SJCRH30 (cell line): ENCODE results near the gene EFCAB7. TPM values are rescaled to one million over a fixed set of nuclear protein-coding genes. Genes with fewer than 3 reads are reported as not detected.
A peak's percentile ranks its signal among the peaks of the same experiment; 100 is the strongest.

Experiments
- DNase-seq, 2 experiments: peaks; one replicate each; pipeline ENCODE4 v3.0.0-alpha.2; 2015 to 2020
- H3K27ac ChIP-seq: fragments of 250-450 bp; sonication (Bioruptor Pico); 2 replicates; pipeline ENCODE4 v1.5.1; 2020; ENCODE audit warnings: mild to moderate bottlenecking, moderate library complexity
- H3K27me3 ChIP-seq: fragments of 250-450 bp; sonication (Bioruptor Pico); 2 replicates; pipeline ENCODE4 v1.5.1; 2020; ENCODE audit warnings: mild to moderate bottlenecking, moderate library complexity
- H3K36me3 ChIP-seq: fragments of 250-450 bp; sonication (Bioruptor Pico); 2 replicates; pipeline ENCODE4 v1.5.1; 2020; ENCODE audit warnings: mild to moderate bottlenecking, moderate library complexity
- H3K4me1 ChIP-seq: fragments of 250-450 bp; sonication (Bioruptor Pico); 2 replicates; pipeline ENCODE4 v1.5.1; 2020; ENCODE audit warnings: mild to moderate bottlenecking, moderate library complexity
- H3K4me3 ChIP-seq: fragments of 250-450 bp; sonication (Bioruptor Pico); 2 replicates; pipeline ENCODE4 v1.5.1; 2020; ENCODE audit warnings: mild to moderate bottlenecking, moderate library complexity
- H3K9me3 ChIP-seq: fragments of 250-450 bp; sonication (Bioruptor Pico); replicated peaks from 2 replicates; pipeline ENCODE4 v1.5.1; 2020; ENCODE audit warnings: mild to moderate bottlenecking, moderate library complexity
- total RNA-seq: library from RNA; depleted of rRNA; stranded (reverse); fragments of >200 nt; shearing (Covaris generic); gene quantifications from 2 replicates; pipeline ENCODE4 v1.2.3, GENCODE V29; 2014; rRNA removed

Gene EFCAB7
- 12.1 and 15.5 TPM in 2 replicates for total RNA-seq

GRCh38 chr1:63522891-63523728 lies at the start of gene EFCAB7, which contains the start of gene ITGB3BP:
EFCAB7 (plus strand) TSS chr1:63523525; CDS start chr1:63525573, 2,048 bp downstream.
ITGB3BP (minus strand) TSS chr1:63523225; CDS start chr1:63523133, 92 bp downstream.
- peak; percentile 97 to 99 for DNase-seq

GRCh38 chr1:63475761-63476160 lies 47.6 kb upstream of the EFCAB7 start:
- Histone ChIP-seq H3K27me3 (no peaks in the 10 kb centered on the region), H3K9me3 (peaks cover 7% of the 10 kb centered on the region; the same call in 1 of the 2 replicates), H3K36me3 (peaks cover 28% of the 10 kb centered on the region), H3K27ac (no peak overlapping the region), H3K4me1 (no peaks in the 10 kb centered on the region), H3K4me3 (no peak overlapping the region)
- DNase-seq, result no peak

More at GRCh38 chr1:63522891-63523728, at the start of gene EFCAB7, which contains the start of gene ITGB3BP:
- Histone ChIP-seq H3K27me3 (no peaks in the 10 kb centered on the region), H3K4me1 (0 out of 2 replicates have a peak, but pooled peaks cover 6% of the 10 kb centered on the region), H3K9me3 (no peaks in the 10 kb centered on the region), H3K27ac (peak within 1 kb of the TSS; percentile 67), H3K36me3 (peaks cover 8% of the 10 kb centered on the region; the same call in 1 of the 2 replicates), H3K4me3 (peak within 1 kb of the TSS; percentile 84)

- Histone ChIP-seq H3K27ac (no peak overlapping the region), H3K9me3 (peaks cover 5% of the 10 kb centered on the region; the same call in 1 of the 2 replicates), H3K4me3 (no peak overlapping the region), H3K36me3 (peaks cover 30% of the 10 kb centered on the region), H3K4me1 (no peaks in the 10 kb centered on the region), H3K27me3 (no peaks in the 10 kb centered on the region)
- no peak for DNase-seq
Observed at GRCh38 chr1:63480057-63480456, 43.3 kb upstream of the EFCAB7 start.

GRCh38 chr1:63486629-63487028 lies 36.7 kb upstream of the EFCAB7 start:
- no peak overlapping the region for H3K4me3 ChIP-seq
- H3K9me3 ChIP-seq, result no peaks in the 10 kb centered on the region
- H3K27ac ChIP-seq, result no peak overlapping the region
- no peaks in the 10 kb centered on the region for H3K27me3 ChIP-seq
- H3K4me1 ChIP-seq, result no peaks in the 10 kb centered on the region
- peaks cover 22% of the 10 kb centered on the region for H3K36me3 ChIP-seq
- DNase-seq, result no peak

GRCh38 chr1:63487336-63488065 lies 35.8 kb upstream of the EFCAB7 start:
- Histone ChIP-seq H3K27me3 (no peaks in the 10 kb centered on the region), H3K36me3 (peaks cover 22% of the 10 kb centered on the region), H3K9me3 (no peaks in the 10 kb centered on the region), H3K4me1 (no peaks in the 10 kb centered on the region), H3K4me3 (no peak overlapping the region), H3K27ac (no peak overlapping the region)
- DNase-seq, result no peak

- Histone ChIP-seq H3K9me3 (no peaks in the 10 kb centered on the region), H3K36me3 (peaks cover 33% of the 10 kb centered on the region), H3K4me1 (no peaks in the 10 kb centered on the region), H3K27me3 (no peaks in the 10 kb centered on the region), H3K4me3 (no peak overlapping the region), H3K27ac (no peak overlapping the region)
- no peak for DNase-seq
Observed at GRCh38 chr1:63497577-63497976, 25.7 kb upstream of the EFCAB7 start.

GRCh38 chr1:63498106-63498505 lies 25.2 kb upstream of the EFCAB7 start:
- no peak overlapping the region for H3K4me3 ChIP-seq
- H3K9me3 ChIP-seq, result 0 out of 2 replicates have a peak, but pooled peaks cover 2% of the 10 kb centered on the region
- DNase-seq, result no peak
- H3K27me3 ChIP-seq, result no peaks in the 10 kb centered on the region
- H3K4me1 ChIP-seq, result no peaks in the 10 kb centered on the region
- H3K36me3 ChIP-seq, result peaks cover 33% of the 10 kb centered on the region
- no peak overlapping the region for H3K27ac ChIP-seq

- DNase-seq, result no peak
- Histone ChIP-seq H3K4me3 (no peak overlapping the region), H3K9me3 (peaks cover 8% of the 10 kb centered on the region; the same call in 1 of the 2 replicates), H3K4me1 (no peaks in the 10 kb centered on the region), H3K36me3 (peaks cover 41% of the 10 kb centered on the region), H3K27ac (no peak overlapping the region), H3K27me3 (no peaks in the 10 kb centered on the region)
Observed at GRCh38 chr1:63501256-63501655, 22.1 kb upstream of the EFCAB7 start.

GRCh38 chr1:63506782-63507181 lies 16.5 kb upstream of the EFCAB7 start:
- Histone ChIP-seq H3K27ac (no peak overlapping the region), H3K27me3 (no peaks in the 10 kb centered on the region), H3K4me1 (no peaks in the 10 kb centered on the region), H3K9me3 (peaks cover 8% of the 10 kb centered on the region; the same call in 1 of the 2 replicates), H3K4me3 (no peak overlapping the region), H3K36me3 (peaks cover 46% of the 10 kb centered on the region)
- no peak for DNase-seq

- Histone ChIP-seq H3K27ac (no peak overlapping the region), H3K9me3 (peaks cover 5% of the 10 kb centered on the region; the same call in 1 of the 2 replicates), H3K27me3 (no peaks in the 10 kb centered on the region), H3K4me1 (no peaks in the 10 kb centered on the region), H3K4me3 (no peak overlapping the region), H3K36me3 (peaks cover 54% of the 10 kb centered on the region)
- no peak for DNase-seq
Observed at GRCh38 chr1:63509718-63510117, 13.6 kb upstream of the EFCAB7 start.

GRCh38 chr1:63512584-63512983 lies 10.7 kb upstream of the EFCAB7 start:
- no peak overlapping the region for H3K4me3 ChIP-seq
- no peaks in the 10 kb centered on the region for H3K9me3 ChIP-seq
- H3K27ac ChIP-seq, result no peak overlapping the region
- DNase-seq, result no peak
- H3K27me3 ChIP-seq, result no peaks in the 10 kb centered on the region
- peaks cover 35% of the 10 kb centered on the region for H3K36me3 ChIP-seq
- H3K4me1 ChIP-seq, result no peaks in the 10 kb centered on the region

- peaks cover 18% of the 10 kb centered on the region for H3K36me3 ChIP-seq
- no peak overlapping the region for H3K27ac ChIP-seq
- H3K4me1 ChIP-seq, result no peaks in the 10 kb centered on the region
- DNase-seq, result no peak
- H3K4me3 ChIP-seq, result no peak overlapping the region
- H3K9me3 ChIP-seq, result no peaks in the 10 kb centered on the region
- H3K27me3 ChIP-seq, result no peaks in the 10 kb centered on the region
Observed at GRCh38 chr1:63516629-63517028, 6.7 kb upstream of the EFCAB7 start.

GRCh38 chr1:63523738-63524137 lies 413 bp downstream of the EFCAB7 start:
- Histone ChIP-seq H3K4me3 (peak overlapping the region; percentile 84), H3K27me3 (no peaks in the 10 kb centered on the region), H3K27ac (peak overlapping the region; percentile 67), H3K4me1 (0 out of 2 replicates have a peak, but pooled peaks cover 6% of the 10 kb centered on the region), H3K36me3 (peaks cover 8% of the 10 kb centered on the region; the same call in 1 of the 2 replicates), H3K9me3 (no peaks in the 10 kb centered on the region)
- DNase-seq, result peak in 1 of 2 experiments; percentile 38

- Histone ChIP-seq H3K36me3 (peaks cover 8% of the 10 kb centered on the region; the same call in 1 of the 2 replicates), H3K27me3 (no peaks in the 10 kb centered on the region), H3K4me3 (peak overlapping the region; percentile 84), H3K27ac (peak overlapping the region; percentile 67; the same call in 1 of the 2 replicates), H3K9me3 (no peaks in the 10 kb centered on the region), H3K4me1 (0 out of 2 replicates have a peak, but pooled peaks cover 6% of the 10 kb centered on the region)
- peak in 1 of 2 experiments; percentile 10 for DNase-seq
Observed at GRCh38 chr1:63524201-63524600, 876 bp downstream of the EFCAB7 start.

GRCh38 chr1:63532727-63533126 lies 9.4 kb downstream of the EFCAB7 start:
- no peak overlapping the region for H3K4me3 ChIP-seq
- H3K9me3 ChIP-seq, result no peaks in the 10 kb centered on the region

More at GRCh38 chr1:63532727-63533126, 9.4 kb downstream of the EFCAB7 start:
- no peaks in the 10 kb centered on the region for H3K27me3 ChIP-seq
- DNase-seq, result no peak
- no peak overlapping the region for H3K27ac ChIP-seq
- no peaks in the 10 kb centered on the region for H3K4me1 ChIP-seq
- H3K36me3 ChIP-seq, result peaks cover 16% of the 10 kb centered on the region
